Esophagus squamous epithelium (tissue), 5 donors: ENCODE measurements around the gene EXPH5. TPM values are rescaled to one million over a fixed set of nuclear protein-coding genes. Genes with fewer than 3 reads are reported as not detected.
"Not testable (repeated sequence)": the region's sequence is repeated elsewhere in the genome, so short reads cannot be mapped to it uniquely, and the experiment has no call there.

ENCODE experiments used
- DNase-seq: peaks from one replicate; lab custom pipeline; 2025; lab: John Stamatoyannopoulos, UW
- H3K27ac ChIP-seq, 4 donors: fragments of 200-600 bp; sonication (generic); one replicate each; pipeline ENCODE4 v1.5.1; 2016 to 2019; ENCODE audit warnings: mild to moderate bottlenecking in 1 of 4
- H3K27me3 ChIP-seq, 4 donors: fragments of 200-600 bp; sonication (generic); 1 replicate in 3 of 4; 2 replicates in 1 of 4; pipeline versions ENCODE4 v1.5.1 to v1.6.0; 2017 to 2021; ENCODE audit warnings: antibody characterized with exemption in 1 of 4
- H3K36me3 ChIP-seq, 3 donors: fragments of 200-600 bp; sonication (generic); one replicate each; pipeline ENCODE4 v1.5.1; 2016 to 2019
- H3K4me1 ChIP-seq, 3 donors: fragments of 200-600 bp; sonication (generic); one replicate each; pipeline ENCODE4 v1.5.1; 2017 to 2019
- H3K4me3 ChIP-seq, 4 donors: fragments of 200-600 bp; sonication (generic); 1 replicate in 3 of 4; 2 replicates in 1 of 4; pipeline ENCODE4 v1.5.1; 2016 to 2019; ENCODE audit warnings: mild to moderate bottlenecking in 2 of 4, moderate library complexity in 1 of 4
- H3K9me3 ChIP-seq, 3 donors: fragments of 200-600 bp; sonication (generic); one replicate each; pipeline ENCODE4 v1.5.1; 2016 to 2019
- POLR2A ChIP-seq, 4 donors: fragments of 450-650 bp; IDR thresholded peaks; one replicate each; pipeline ENCODE4 v1.6.1; 2017; ENCODE audit warnings: antibody characterized with exemption in 4 of 4, mild to moderate bottlenecking in 4 of 4, moderate library complexity in 3 of 4
- WGBS, 2 donors: methylation state at CpG; one replicate each; pipeline ENCODE4 v1.1.5; 2018; 5-methylcytosine and 5-hydroxymethylcytosine counted together
- intact Hi-C: fragments of 100-400 bp; cut with DNase I; formaldehyde crosslinking; loops from one replicate; pipeline ENCODE4 v1.15.0; 2022
- total RNA-seq, 4 donors: library from RNA; depleted of rRNA; stranded (reverse); fragments of >200 nt; gene quantifications; one replicate each; pipeline ENCODE4 v1.1.0, GENCODE V29; 2016
- TF ChIP-seq, protein P1 (sequence below), 6 experiments: fragments of 450-650 bp in 4 of 6; fragments of 200-600 bp in 2 of 6; sonication (generic) in 2 of 6; IDR thresholded peaks; one replicate each; pipeline ENCODE4 v1.5.1; 2016 to 2019; ENCODE audit warnings: antibody characterized with exemption in 6 of 6, mild to moderate bottlenecking in 4 of 6, moderate library complexity in 4 of 6
- donor health status: DM: yes; HTN: yes; CAD: no.

The EXPH5 gene
- total RNA-seq, 4 donors from 2014 or later = 23.4 to 36.7 (median 26.7) TPM

DNA sequence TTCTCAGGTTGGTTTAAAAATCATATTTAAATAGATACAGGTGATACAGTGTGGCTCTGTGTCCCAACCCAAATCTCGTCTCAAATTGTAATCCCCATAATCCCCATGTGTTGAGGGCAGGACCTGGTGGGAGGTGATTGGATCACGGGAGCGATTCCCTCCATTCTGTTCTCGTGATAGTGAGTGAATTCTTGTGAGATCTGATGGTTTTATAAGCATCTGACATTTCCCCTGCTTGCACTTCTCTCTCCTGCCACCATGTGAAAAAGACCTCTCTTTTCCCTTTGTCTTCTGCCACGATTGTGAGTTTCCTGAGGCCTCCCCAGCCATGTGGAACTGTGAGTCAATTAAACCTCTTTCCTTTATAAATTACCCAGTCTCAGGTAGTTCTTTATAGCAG is 9.2 kb upstream of the EXPH5 start:
- H3K9me3 ChIP-seq, DNase-seq, intact Hi-C loops, H3K4me1 ChIP-seq, H3K36me3 ChIP-seq, H3K4me3 ChIP-seq, H3K27ac ChIP-seq, H3K27me3 ChIP-seq: not testable (repeated sequence)
- 55 to 62% methylated on average over 5 of the region's 5 CpGs for WGBS, 2 donors
- TF ChIP-seq, protein P1, sequence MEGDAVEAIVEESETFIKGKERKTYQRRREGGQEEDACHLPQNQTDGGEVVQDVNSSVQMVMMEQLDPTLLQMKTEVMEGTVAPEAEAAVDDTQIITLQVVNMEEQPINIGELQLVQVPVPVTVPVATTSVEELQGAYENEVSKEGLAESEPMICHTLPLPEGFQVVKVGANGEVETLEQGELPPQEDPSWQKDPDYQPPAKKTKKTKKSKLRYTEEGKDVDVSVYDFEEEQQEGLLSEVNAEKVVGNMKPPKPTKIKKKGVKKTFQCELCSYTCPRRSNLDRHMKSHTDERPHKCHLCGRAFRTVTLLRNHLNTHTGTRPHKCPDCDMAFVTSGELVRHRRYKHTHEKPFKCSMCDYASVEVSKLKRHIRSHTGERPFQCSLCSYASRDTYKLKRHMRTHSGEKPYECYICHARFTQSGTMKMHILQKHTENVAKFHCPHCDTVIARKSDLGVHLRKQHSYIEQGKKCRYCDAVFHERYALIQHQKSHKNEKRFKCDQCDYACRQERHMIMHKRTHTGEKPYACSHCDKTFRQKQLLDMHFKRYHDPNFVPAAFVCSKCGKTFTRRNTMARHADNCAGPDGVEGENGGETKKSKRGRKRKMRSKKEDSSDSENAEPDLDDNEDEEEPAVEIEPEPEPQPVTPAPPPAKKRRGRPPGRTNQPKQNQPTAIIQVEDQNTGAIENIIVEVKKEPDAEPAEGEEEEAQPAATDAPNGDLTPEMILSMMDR (IDR thresholded peaks at IDR 0.05) = peak in 1 of 6 experiments; percentile 27

DNA sequence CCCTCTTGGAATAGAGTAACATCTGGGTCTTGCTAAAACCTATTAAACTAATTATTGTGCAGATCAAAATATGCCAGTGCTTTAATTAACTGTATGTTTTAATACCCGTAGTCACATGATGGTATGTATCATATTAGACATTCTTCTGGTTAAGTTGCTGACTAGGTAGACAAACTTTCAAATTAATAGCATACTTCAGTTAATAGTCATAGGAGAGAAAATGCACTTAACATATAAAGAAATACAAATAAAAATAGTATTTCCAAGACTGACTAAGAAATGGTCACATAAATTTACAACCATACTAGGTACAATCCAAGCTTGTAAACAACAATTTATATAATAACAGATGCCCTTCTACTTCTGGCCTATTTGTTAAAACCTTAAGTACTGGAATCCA is 7.6 kb upstream of the EXPH5 start:
- H3K36me3 ChIP-seq = no peaks in the 10 kb centered on the region
- no peak overlapping the region for H3K4me3 ChIP-seq
- intact Hi-C loops = no loop called here
- no peaks in the 10 kb centered on the region for H3K9me3 ChIP-seq
- peaks cover 0 to 5% (median 0%) of the 10 kb centered on the region in 4 donors for H3K27me3 ChIP-seq
- no peak overlapping the region for H3K27ac ChIP-seq
- peaks cover 0 to 3% (median 0%) of the 10 kb centered on the region in 3 donors for H3K4me1 ChIP-seq
- no peak for TF ChIP-seq POLR2A (IDR thresholded peaks at IDR 0.05)
- TF ChIP-seq, protein P1 (IDR thresholded peaks at IDR 0.05) = no peak
- no peak for DNase-seq
- 68 to 71% methylated on average over 1 of the region's 1 CpG for WGBS, 2 donors

DNA sequence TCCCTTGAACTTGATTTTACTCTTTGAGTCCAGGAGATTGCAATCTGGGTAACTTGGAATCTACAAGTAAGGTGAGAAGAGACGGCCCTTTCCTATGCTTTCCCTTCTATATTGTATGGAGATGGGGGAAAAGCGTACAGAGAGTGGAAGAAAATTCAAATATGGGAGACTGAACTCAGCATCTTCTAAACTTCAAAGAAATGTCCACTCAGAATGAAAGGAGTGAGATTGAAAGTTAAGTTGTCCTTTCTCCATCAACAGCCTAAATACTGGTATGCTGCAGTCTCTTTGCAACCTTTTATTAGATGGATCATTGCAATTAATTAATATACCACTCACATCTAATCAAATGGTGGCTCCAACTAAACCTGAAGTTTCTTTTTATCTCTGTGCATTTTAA is 6.4 kb upstream of the EXPH5 start:
- no peak for DNase-seq
- Histone ChIP-seq H3K4me1 (no peaks in the 10 kb centered on the region), H3K27me3 (peaks cover 0 to 5% (median 0%) of the 10 kb centered on the region in 4 donors), H3K4me3 (no peak overlapping the region), H3K9me3 (no peaks in the 10 kb centered on the region), H3K27ac (no peak overlapping the region), H3K36me3 (no peaks in the 10 kb centered on the region)
- 88 to 95% methylated on average over 2 of the region's 2 CpGs for WGBS, 2 donors
- no peak for TF ChIP-seq POLR2A (IDR thresholded peaks at IDR 0.05)
- TF ChIP-seq, protein P1 (IDR thresholded peaks at IDR 0.05) = no peak
- intact Hi-C loops = no loop called here

DNA sequence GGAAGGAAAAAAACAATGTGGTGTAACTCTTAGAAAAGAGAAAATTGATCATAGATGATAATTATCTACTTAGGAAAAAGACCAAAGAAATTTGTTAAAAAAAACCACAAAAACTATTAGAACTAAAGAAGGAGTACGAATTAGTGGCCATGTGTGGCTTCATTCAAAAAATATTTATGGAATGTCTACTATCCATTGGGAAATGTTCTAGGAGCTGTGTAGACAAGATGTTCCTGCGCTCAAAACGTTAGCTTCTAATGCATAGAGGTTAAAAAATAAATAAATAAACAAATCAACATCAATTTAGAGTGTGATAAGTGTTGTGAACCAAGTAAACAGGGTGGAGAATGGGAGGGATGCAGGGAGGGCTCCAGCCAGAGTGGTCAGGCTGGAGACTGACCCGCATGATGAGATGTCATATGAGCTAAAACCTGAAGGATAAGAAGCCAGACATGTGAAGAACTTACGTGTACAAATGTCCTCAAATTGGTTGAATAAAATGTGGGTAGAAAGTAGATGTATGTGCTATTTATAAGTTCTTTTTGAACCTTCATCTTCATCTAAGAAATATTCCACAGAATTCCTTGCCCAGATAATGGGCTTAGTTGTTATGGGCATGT is 4.3 kb upstream of the EXPH5 start:
- DNase-seq = no peak
- H3K27me3 ChIP-seq = peaks cover 0 to 5% (median 0%) of the 10 kb centered on the region in 4 donors
- no peak for TF ChIP-seq POLR2A (IDR thresholded peaks at IDR 0.05)
- TF ChIP-seq, protein P1 (IDR thresholded peaks at IDR 0.05) = no peak
- H3K36me3 ChIP-seq = no peaks in the 10 kb centered on the region
- H3K4me3 ChIP-seq = no peak overlapping the region
- H3K9me3 ChIP-seq = no peaks in the 10 kb centered on the region
- WGBS, 2 donors = 64 to 77% methylated on average over 5 of the region's 5 CpGs
- no peak overlapping the region for H3K27ac ChIP-seq
- intact Hi-C loops = no loop called here
- peaks cover 3 to 10% (median 3%) of the 10 kb centered on the region in 3 donors for H3K4me1 ChIP-seq

DNA sequence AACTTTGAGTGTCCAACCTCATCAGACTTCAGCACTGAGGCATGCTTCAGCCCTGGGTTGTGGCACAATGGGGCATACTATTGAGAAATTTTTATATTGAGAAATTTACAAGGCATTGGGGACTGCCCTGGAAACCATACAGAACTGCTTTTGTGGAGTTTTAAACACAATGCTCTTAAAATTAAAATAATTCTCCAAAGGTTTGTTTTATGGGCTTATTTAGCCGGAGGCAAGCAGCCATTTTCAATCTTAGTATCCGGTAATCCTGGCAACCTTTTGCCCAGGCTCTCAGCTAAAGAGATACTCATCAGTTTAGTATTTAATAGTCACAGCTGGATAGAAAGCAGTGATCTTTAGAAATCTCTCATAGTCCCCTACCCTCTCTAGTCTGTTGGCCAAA is 3.1 kb upstream of the EXPH5 start:
- no peak for DNase-seq
- no peaks in the 10 kb centered on the region for H3K9me3 ChIP-seq
- TF ChIP-seq, protein P1 (IDR thresholded peaks at IDR 0.05) = no peak
- TF ChIP-seq POLR2A (IDR thresholded peaks at IDR 0.05) = no peak
- WGBS, 2 donors = 47% methylated on average over 2 of the region's 2 CpGs
- no peaks in the 10 kb centered on the region for H3K36me3 ChIP-seq
- intact Hi-C loops = no loop called here
- H3K4me1 ChIP-seq = peaks cover 3 to 22% (median 8%) of the 10 kb centered on the region in 3 donors
- no peak overlapping the region for H3K4me3 ChIP-seq
- H3K27ac ChIP-seq = no peak overlapping the region
- peaks cover 0 to 2% (median 0%) of the 10 kb centered on the region in 4 donors for H3K27me3 ChIP-seq
